ENCODE data around the gene FRYL.
"Not testable (repeated sequence)": the region's sequence is repeated elsewhere in the genome, so short reads cannot be mapped to it uniquely, and the experiment has no call there.

FRYL gene

DNA sequence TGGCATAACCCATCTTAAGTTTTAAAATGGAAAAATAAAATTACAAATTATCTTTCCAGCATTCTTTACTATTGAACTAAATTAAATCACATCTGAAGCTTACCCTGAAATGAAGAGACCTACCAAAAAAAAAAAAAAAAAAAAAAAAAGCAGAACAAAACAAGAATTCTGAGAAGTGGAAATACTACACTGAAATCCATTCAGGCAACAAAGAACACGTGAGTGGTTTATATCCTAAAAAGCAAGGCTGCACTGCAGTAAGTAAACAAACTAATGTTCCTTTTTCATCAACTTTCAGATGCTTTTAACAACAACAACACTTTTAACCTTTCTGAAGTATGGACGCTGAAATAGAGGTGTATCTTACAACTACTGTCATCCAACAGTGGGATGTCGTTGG, 7.5 kb downstream of the FRYL start:
- no peak overlapping the region for H3K27ac ChIP-seq
- TF ChIP-seq CTCF (conservative IDR thresholded peaks at IDR 0.05): no peak

GRCh38 chr4:48767055-48767929, 12.8 kb downstream of the FRYL start:
- TF ChIP-seq CTCF (conservative IDR thresholded peaks at IDR 0.05): no peak
- no peak overlapping the region for H3K27ac ChIP-seq

DNA sequence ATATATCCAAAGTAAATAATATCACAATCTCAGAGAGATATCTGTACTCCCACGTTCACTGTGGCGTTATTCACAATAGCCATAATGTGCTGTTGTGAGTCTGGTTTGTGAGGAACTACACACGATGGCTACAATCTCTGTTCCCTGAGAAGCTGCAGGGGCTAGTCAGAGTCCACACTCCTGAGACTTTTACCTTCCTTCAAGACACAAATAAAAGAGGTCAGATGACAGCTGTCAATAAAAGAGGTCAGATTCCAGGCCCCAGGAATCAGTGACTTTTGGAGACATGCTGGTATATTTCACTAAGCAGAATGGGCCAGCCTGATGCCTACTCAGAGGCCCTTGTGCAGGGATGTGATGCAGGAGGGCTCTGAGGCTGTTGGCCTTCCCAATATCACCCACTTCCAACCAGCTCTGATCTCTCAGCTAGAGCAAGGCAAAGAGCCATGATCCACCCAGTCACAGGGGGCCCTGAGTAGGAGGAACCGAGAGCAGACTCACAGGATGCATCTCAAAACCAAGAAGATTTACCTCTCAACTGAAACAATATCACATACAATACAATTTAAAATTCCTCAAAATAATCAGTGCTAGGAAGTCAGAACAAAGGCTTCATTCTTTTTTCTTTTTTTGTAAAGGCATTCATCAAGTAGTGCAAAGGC, 13.8 kb downstream of the FRYL start:
- TF ChIP-seq CTCF (conservative IDR thresholded peaks at IDR 0.05): no peak
- H3K27ac ChIP-seq: no peak overlapping the region

GRCh38 chr4:48762408-48762807, 17.7 kb downstream of the FRYL start:
- H3K27ac ChIP-seq: no peak overlapping the region
- no peak for TF ChIP-seq CTCF (conservative IDR thresholded peaks at IDR 0.05)

- TF ChIP-seq CTCF (conservative IDR thresholded peaks at IDR 0.05): no peak
- no peak overlapping the region for H3K27ac ChIP-seq
These were observed 18.8 kb downstream of the FRYL start for GRCh38 chr4:48761286-48761685.

DNA sequence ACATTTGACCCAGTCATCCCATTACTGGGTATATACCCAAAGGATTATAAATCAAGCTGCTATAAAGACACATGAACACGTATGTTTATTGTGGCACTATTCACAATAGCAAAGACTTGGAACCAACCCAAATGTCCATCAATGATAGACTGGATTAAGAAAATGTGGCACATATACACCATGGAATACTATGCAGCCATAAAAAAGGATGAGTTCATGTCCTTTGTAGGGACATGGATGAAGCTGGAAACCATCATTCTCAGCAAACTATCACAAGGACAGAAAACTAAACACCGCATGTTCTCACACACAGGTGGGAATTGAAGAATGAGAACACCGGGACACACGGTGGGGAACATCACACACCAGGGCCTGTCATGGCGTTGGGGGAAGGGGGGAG, 21.4 kb downstream of the FRYL start:
- H3K27ac ChIP-seq: not testable (repeated sequence)

DNA sequence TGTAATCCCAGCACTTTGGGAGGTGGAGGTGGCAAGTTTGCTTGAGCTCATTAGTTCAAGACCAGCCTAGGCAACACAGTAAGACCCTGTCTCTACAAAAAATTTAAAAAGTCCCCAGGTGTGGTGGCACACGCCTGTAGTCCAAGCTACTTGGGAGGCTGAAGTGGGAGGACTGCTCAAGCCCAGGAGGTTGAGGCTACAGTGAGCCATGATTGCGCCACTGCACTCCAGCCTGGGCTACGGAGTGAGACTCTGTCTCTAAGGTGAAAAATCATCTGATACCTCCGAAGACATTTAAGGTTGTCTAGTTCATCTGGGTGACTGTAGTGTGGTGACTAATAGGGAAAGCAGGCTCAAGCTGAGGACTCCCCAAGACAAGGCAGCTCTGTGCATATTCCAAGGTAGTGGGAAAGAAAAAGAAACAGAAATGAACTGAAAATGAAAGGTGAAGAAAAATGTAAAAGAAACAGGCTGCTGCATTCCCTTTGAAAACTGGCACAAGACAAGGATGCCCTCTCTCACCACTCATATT, 23.3 kb downstream of the FRYL start:
- no peak overlapping the region for H3K27ac ChIP-seq
- no peak for TF ChIP-seq CTCF (conservative IDR thresholded peaks at IDR 0.05)

- no peak overlapping the region for H3K27ac ChIP-seq
- TF ChIP-seq CTCF (conservative IDR thresholded peaks at IDR 0.05): no peak
These were observed 24.8 kb downstream of the FRYL start for GRCh38 chr4:48755281-48755680.

Data from VCaP (cell line).